Esophagus squamous epithelium (tissue), 4 donors: ENCODE measurements around the gene H6PD.

ENCODE experiments used
- CTCF ChIP-seq, 6 experiments: fragments of 450-650 bp in 4 of 6; fragments of 200-600 bp in 2 of 6; sonication (generic) in 2 of 6; IDR thresholded peaks; one replicate each; pipeline ENCODE4 v1.5.1; 2016 to 2019; ENCODE audit warnings: antibody characterized with exemption in 6 of 6, mild to moderate bottlenecking in 4 of 6, moderate library complexity in 4 of 6
- POLR2A ChIP-seq, 4 donors: fragments of 450-650 bp; IDR thresholded peaks; one replicate each; pipeline ENCODE4 v1.6.1; 2017; ENCODE audit warnings: antibody characterized with exemption in 4 of 4, mild to moderate bottlenecking in 4 of 4, moderate library complexity in 3 of 4

- TF ChIP-seq CTCF (IDR thresholded peaks at IDR 0.05) (no peak), POLR2A (IDR thresholded peaks at IDR 0.05) (no peak)
These were observed 73.7 kb downstream of the H6PD start for GRCh38 chr1:9308236-9308785.
